GM12873 (cell line): Measurements from ENCODE around the gene CFAP157.

ENCODE experiments used
- TF ChIP-seq, protein P1 (sequence below): IDR thresholded peaks from 2 replicates; pipeline ENCODE4 v1.5.1; 2012; ENCODE audit warnings: low read depth, mild to moderate bottlenecking, moderate library complexity, low read length, control low read depth; ENCODE audit not compliant: insufficient read depth; ENCODE audit errors: missing control alignments

Gene CFAP157

DNA sequence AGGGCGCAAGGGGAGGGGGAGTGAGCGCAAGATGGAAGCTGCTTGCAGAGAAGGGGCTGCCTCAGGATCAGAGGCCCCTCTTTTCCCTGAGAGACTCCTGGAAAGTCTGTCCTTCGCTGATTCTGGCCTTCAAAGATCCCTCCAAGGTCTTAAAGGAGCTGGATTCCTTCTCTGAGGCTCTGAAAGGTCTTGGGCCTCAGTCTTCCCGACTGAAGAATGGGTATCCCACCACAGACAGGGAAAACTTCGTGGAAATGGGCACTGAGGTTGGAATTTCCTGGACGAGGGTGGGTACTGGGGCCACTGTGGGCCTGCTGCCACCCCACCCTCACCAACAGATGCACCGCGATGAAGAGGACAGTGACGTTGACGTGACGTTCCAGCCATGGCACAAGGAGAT, 5.6 kb downstream of the CFAP157 start:
- TF ChIP-seq, protein P1, sequence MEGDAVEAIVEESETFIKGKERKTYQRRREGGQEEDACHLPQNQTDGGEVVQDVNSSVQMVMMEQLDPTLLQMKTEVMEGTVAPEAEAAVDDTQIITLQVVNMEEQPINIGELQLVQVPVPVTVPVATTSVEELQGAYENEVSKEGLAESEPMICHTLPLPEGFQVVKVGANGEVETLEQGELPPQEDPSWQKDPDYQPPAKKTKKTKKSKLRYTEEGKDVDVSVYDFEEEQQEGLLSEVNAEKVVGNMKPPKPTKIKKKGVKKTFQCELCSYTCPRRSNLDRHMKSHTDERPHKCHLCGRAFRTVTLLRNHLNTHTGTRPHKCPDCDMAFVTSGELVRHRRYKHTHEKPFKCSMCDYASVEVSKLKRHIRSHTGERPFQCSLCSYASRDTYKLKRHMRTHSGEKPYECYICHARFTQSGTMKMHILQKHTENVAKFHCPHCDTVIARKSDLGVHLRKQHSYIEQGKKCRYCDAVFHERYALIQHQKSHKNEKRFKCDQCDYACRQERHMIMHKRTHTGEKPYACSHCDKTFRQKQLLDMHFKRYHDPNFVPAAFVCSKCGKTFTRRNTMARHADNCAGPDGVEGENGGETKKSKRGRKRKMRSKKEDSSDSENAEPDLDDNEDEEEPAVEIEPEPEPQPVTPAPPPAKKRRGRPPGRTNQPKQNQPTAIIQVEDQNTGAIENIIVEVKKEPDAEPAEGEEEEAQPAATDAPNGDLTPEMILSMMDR = no peak

DNA sequence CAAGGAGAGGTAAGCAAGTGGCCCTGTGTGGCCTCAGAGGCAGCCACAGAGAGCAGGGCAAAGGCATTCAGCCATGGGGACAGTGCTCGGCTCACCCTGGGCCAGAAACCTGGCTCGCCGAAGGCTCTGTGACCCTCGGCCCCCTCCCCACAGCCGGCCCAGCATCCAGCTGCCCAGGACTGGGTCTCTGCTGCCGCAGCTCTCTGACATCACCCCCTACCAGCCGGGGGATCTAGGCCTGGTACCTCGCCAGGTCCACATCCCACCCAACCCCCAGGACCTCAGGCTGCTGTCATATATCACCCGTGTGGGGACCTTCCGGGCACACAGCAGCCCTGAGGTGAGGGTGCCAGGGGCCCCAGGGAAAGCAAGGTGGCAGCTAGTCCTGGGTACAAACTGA, 6.1 kb downstream of the CFAP157 start:
- TF ChIP-seq, protein P1 = no peak

DNA sequence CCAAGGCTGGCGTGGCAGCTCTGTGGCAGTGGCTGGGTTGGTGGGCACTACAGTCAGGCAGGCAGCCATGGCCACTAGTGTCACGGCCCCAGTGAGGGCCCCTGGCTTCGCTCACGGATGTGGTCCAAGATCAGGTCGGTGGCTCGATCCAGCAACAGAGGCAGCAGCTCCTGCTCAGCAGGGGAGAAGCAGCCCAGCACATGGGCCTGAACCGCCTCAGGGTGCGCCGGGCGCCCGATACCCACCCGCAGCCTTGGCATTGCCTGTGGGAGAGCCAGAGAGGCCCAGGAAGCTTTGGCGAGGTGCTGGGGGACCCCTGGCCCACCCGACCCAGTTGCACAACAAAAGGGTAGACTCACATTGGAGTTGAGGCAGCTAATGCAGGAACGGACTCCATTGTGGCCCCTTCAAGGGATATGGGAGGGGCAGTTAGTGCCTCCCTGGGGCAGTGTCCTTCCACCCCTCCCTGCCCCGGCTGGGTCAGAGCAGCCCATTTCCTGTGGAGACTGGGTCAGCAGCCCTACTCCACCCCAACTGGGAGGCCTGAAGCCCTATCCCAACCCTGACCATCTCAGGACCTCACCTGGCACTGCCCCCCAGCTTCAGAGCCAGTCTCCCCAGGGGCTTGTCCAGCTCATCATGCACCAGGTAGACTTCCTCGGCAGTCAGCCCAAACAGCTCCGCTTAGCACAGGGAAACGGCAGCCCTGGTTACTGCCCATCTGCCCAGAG, 7.4 kb downstream of the CFAP157 start:
- TF ChIP-seq, protein P1 = no peak

DNA sequence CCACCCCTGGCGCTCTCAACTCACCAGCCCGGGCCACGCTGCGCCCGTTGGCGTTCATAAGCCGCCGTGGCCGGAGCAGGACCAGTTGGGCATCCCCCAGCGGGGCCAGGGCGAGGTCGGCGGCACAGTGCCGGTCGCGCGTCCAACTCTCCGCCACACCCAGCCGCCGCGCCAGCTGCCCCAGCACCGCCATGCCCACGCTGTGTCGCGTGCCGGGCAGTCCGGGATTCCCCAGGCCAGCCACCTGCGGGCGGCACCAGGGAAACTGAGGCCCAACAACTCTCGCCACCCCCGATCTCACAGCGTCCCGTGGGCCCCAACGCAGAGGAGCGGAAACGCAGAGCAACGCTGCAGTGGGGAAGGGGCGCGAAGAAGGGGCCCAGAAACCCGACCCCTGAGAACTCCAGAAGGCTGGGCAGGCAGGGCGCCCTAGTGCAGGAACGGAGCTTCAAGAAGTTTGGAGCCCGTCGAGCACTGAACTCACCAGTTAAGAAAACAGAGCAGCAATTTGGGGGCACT, 8.2 kb downstream of the CFAP157 start:
- TF ChIP-seq, protein P1 = no peak

DNA sequence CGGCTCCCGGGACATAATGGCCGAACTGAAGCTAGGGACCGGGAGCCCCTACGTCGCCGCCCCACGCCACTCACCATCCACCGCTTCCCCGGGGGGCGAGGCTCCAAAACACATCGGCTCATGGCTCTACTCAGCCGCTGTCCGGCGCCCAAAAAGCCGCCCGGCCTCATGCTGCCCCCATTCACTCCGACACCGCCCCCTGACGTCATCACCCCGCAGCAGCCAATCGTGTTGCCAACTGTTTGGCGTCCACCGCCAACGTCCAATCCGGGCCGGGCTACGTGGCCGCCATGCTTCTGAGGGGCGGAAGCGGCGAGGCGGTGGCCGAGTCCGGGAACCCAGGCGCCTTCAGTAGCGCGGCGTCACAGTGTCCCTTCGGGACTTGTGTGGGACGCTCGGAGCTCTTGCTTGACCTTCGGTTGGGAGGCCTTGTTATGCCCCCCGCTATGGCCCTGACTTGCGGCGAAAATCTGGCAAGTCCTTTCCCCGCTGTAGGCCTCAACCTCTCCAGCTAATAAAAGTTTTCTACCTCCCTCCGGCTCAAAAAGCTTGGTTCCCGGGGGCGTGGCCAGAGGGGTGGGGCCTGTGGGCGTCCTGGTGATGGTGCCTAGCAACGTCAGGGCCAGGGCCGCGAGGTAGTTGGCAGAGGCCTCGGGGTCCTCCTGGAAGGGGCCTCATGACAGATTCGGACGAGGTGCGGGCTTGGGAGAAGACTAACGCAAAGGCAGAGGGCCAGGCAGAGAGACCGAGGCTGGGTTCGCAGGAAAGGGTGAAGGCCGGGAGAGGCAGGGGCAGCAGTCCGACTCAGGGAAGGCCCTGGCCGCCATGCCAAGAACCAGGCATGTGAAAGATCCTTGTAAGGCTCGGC, 8.9 kb downstream of the CFAP157 start, which contains the start of the genes PTRH1 and TTC16:
Gene PTRH1 (minus strand): TSS at position 194 of the 868 bp plus-strand sequence. CDS start 24 bp downstream, at position 170.
Gene TTC16 (plus strand): TSS at position 610 of the 868 bp plus-strand sequence. CDS start 67 bp downstream, at position 677.
- TF ChIP-seq, protein P1 = no peak

DNA sequence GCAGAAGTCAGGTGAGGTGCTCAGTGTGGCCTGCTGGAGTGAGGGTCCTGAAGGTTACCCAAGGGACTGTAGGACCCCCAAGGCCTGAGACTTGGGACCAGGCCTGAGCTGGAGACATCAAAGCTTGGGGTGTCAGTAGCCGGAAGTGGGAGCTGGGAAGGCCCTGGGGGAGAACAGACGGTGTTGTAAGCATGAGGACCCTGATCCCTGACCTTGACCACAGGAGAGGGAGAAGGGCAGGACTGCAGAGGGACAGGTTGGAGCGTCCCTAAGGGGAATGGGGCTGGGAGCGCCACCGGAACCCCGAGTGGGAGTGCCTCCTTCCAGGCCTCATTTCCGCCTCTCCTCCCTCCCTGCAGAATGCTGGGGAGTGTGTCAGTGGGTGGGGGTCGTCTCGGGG, 9.6 kb downstream of the CFAP157 start:
- TF ChIP-seq, protein P1 = no peak

DNA sequence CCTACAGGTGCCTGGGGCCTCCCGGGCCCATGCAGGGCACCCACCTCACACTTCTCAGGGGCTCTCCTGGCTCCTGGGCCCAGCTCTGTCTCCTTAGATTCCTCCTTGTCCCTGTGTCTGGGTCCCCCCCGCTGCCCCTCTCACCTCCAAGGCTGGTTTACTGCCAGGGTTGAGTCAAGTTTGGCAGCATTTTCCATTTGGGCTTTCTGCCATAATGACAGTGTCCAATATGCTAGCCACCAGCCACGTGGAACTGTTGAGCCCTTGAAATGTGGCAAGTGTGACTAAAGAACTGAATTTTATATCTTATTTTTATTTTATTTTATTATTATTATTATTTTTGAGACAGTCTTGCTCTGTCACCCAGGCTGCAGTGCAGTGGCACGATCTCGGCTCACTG, 11.0 kb downstream of the CFAP157 start:
- TF ChIP-seq, protein P1 = no peak
